ENCODE results near the gene PRDM7. TPM values are rescaled to one million over a fixed set of nuclear protein-coding genes. Genes with fewer than 3 reads are reported as not detected.

PRDM7 gene
- total RNA-seq, 1 experiment from 2014 or later: not detected

- POLR2A ChIA-PET: no interaction called here
- CTCF ChIA-PET: no interaction called here
- no peaks in the 10 kb centered on the region for H3K9me3 Mint-ChIP-seq (ENCODE audit: unreplicated experiment)
- H3K36me3 Mint-ChIP-seq (ENCODE audit: insufficient read depth, unreplicated experiment): no peaks in the 10 kb centered on the region
- intact Hi-C loops (cut with micrococcal nuclease): no loop called here
- no peaks in the 10 kb centered on the region for H3K27me3 Mint-ChIP-seq (ENCODE audit: insufficient read depth, unreplicated experiment)
- no peaks in the 10 kb centered on the region for H3K4me1 Mint-ChIP-seq (ENCODE audit: insufficient read depth, unreplicated experiment)
- TF ChIP-seq, protein P1, sequence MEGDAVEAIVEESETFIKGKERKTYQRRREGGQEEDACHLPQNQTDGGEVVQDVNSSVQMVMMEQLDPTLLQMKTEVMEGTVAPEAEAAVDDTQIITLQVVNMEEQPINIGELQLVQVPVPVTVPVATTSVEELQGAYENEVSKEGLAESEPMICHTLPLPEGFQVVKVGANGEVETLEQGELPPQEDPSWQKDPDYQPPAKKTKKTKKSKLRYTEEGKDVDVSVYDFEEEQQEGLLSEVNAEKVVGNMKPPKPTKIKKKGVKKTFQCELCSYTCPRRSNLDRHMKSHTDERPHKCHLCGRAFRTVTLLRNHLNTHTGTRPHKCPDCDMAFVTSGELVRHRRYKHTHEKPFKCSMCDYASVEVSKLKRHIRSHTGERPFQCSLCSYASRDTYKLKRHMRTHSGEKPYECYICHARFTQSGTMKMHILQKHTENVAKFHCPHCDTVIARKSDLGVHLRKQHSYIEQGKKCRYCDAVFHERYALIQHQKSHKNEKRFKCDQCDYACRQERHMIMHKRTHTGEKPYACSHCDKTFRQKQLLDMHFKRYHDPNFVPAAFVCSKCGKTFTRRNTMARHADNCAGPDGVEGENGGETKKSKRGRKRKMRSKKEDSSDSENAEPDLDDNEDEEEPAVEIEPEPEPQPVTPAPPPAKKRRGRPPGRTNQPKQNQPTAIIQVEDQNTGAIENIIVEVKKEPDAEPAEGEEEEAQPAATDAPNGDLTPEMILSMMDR (IDR thresholded peaks at IDR 0.05; ENCODE audit: unreplicated experiment): no peak
- no peak for DNase-seq (ENCODE audit: unreplicated experiment)
- H3K27ac Mint-ChIP-seq (ENCODE audit: low read depth, unreplicated experiment): no peak overlapping the region
- H3K4me3 Mint-ChIP-seq (ENCODE audit: unreplicated experiment): no peak overlapping the region
- BruUV-seq (replicated peaks): no TSS peak
These were observed 65.1 kb downstream of the PRDM7 start for GRCh38 chr16:90011908-90012501.

GRCh38 chr16:90011508-90011819, 65.7 kb downstream of the PRDM7 start:
- no TSS peak for BruUV-seq (replicated peaks)

GRCh38 chr16:90010676-90011507, 66.2 kb downstream of the PRDM7 start:
- POLR2A ChIA-PET: interaction anchor here (0.6 kb wide), 1 partner anchor 68 kb away, joined by 3 read pairs; no protein-coding TSS in a partner anchor
- intact Hi-C loops (cut with micrococcal nuclease): no loop called here
- no peaks in the 10 kb centered on the region for H3K9me3 Mint-ChIP-seq (ENCODE audit: unreplicated experiment)
- H3K36me3 Mint-ChIP-seq (ENCODE audit: insufficient read depth, unreplicated experiment): no peaks in the 10 kb centered on the region
- no peaks in the 10 kb centered on the region for H3K4me1 Mint-ChIP-seq (ENCODE audit: insufficient read depth, unreplicated experiment)
- H3K27me3 Mint-ChIP-seq (ENCODE audit: insufficient read depth, unreplicated experiment): no peaks in the 10 kb centered on the region
- no peak overlapping the region for H3K27ac Mint-ChIP-seq (ENCODE audit: low read depth, unreplicated experiment)
- BruUV-seq (replicated peaks): no TSS peak
- H3K4me3 Mint-ChIP-seq (ENCODE audit: unreplicated experiment): no peak overlapping the region
- DNase-seq (ENCODE audit: unreplicated experiment): no peak
- TF ChIP-seq, protein P1 (IDR thresholded peaks at IDR 0.05; ENCODE audit: unreplicated experiment): no peak
- CTCF ChIA-PET: no interaction called here

More at GRCh38 chr16:90011508-90011819, 65.7 kb downstream of the PRDM7 start:
- H3K9me3 Mint-ChIP-seq (ENCODE audit: unreplicated experiment): no peaks in the 10 kb centered on the region
- ChIA-PET POLR2A (no interaction called here), CTCF (no interaction called here)
- H3K27ac Mint-ChIP-seq (ENCODE audit: low read depth, unreplicated experiment): no peak overlapping the region
- H3K4me1 Mint-ChIP-seq (ENCODE audit: insufficient read depth, unreplicated experiment): no peaks in the 10 kb centered on the region
- H3K27me3 Mint-ChIP-seq (ENCODE audit: insufficient read depth, unreplicated experiment): no peaks in the 10 kb centered on the region
- intact Hi-C loops (cut with micrococcal nuclease): no loop called here
- no peak overlapping the region for H3K4me3 Mint-ChIP-seq (ENCODE audit: unreplicated experiment)
- no peak for DNase-seq (ENCODE audit: unreplicated experiment)
- TF ChIP-seq, protein P1 (IDR thresholded peaks at IDR 0.05; ENCODE audit: unreplicated experiment): no peak
- no peaks in the 10 kb centered on the region for H3K36me3 Mint-ChIP-seq (ENCODE audit: insufficient read depth, unreplicated experiment)

- ChIA-PET CTCF (no interaction called here), POLR2A (interaction anchor here (0.7 kb wide), 1 partner anchor 27 kb away, joined by 4 read pairs; no protein-coding TSS in a partner anchor)
- TF ChIP-seq, protein P1 (IDR thresholded peaks at IDR 0.05; ENCODE audit: unreplicated experiment): no peak
- DNase-seq (ENCODE audit: unreplicated experiment): no peak
- intact Hi-C loops (cut with micrococcal nuclease): no loop called here
- peaks cover 5% of the 10 kb centered on the region for H3K36me3 Mint-ChIP-seq (ENCODE audit: insufficient read depth, unreplicated experiment)
- no TSS peak for BruUV-seq (replicated peaks)
- H3K27me3 Mint-ChIP-seq (ENCODE audit: insufficient read depth, unreplicated experiment): no peaks in the 10 kb centered on the region
- no peak overlapping the region for H3K27ac Mint-ChIP-seq (ENCODE audit: low read depth, unreplicated experiment)
- no peaks in the 10 kb centered on the region for H3K9me3 Mint-ChIP-seq (ENCODE audit: unreplicated experiment)
- H3K4me1 Mint-ChIP-seq (ENCODE audit: insufficient read depth, unreplicated experiment): no peaks in the 10 kb centered on the region
- H3K4me3 Mint-ChIP-seq (ENCODE audit: unreplicated experiment): no peak overlapping the region
These were observed 67.8 kb downstream of the PRDM7 start for GRCh38 chr16:90009172-90009899.
